Activated naive CD8-positive, alpha-beta T cell treated with anti-CD3 and anti-CD28 coated beads for 36 hours (primary cell): ENCODE measurements around the gene ABCA9. TPM values are rescaled to one million over a fixed set of nuclear protein-coding genes. Genes with fewer than 3 reads are reported as not detected.
"Not testable (repeated sequence)": the region's sequence is repeated elsewhere in the genome, so short reads cannot be mapped to it uniquely, and the experiment has no call there.

Experiments used
- DNase-seq: peaks from one replicate; pipeline ENCODE4 v3.0.0; 2021
- H3K27ac Mint-ChIP-seq: one replicate; pipeline ENCODE4 v1.8.0; 2022; ENCODE audit warnings: mild to moderate bottlenecking, moderate library complexity, mixed read lengths
- H3K27me3 Mint-ChIP-seq: one replicate; pipeline ENCODE4 v1.8.0; 2022; ENCODE audit warnings: mild to moderate bottlenecking, mixed read lengths
- H3K36me3 Mint-ChIP-seq: one replicate; pipeline ENCODE4 v1.8.0; 2021; ENCODE audit warnings: mild to moderate bottlenecking, mixed read lengths
- H3K4me1 Mint-ChIP-seq: one replicate; pipeline ENCODE4 v1.8.0; 2021; ENCODE audit warnings: mixed read lengths
- H3K4me3 Mint-ChIP-seq: one replicate; pipeline ENCODE4 v1.8.0; 2022; ENCODE audit warnings: mild to moderate bottlenecking, moderate library complexity, mixed read lengths
- H3K9me3 Mint-ChIP-seq: one replicate; pipeline ENCODE4 v1.8.0; 2022; ENCODE audit warnings: mixed read lengths
- total RNA-seq, 2 experiments: library from RNA; stranded (reverse); gene quantifications; one replicate each; pipeline ENCODE4 v1.2.3, GENCODE V29; 2021

The ABCA9 gene
- total RNA-seq, 2 experiments from 2014 or later, result not detected

DNA sequence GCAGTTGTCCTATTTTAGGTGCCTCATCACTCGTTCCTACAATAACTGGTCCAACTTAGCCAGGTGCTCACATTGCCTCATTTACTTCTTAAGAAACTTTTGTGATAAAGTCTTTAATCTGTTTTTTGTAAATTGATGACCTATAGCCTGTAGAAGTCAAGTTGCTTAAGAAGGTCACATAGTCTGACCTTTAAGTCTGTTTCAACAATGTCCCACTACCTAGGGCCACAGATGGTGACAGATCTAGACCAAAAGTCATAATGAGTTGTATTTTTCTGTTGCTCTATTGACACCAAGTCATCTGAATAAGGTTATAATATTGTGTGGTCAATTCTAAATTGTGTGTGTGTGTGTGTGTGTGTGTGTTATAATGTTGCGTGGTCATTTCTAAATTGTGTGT lies 45.1 kb downstream of the ABCA9 start:
- Mint-ChIP-seq H3K27ac (no peak overlapping the region), H3K27me3 (no peaks in the 10 kb centered on the region), H3K4me1 (no peaks in the 10 kb centered on the region), H3K4me3 (no peak overlapping the region), H3K9me3 (no peaks in the 10 kb centered on the region), H3K36me3 (no peaks in the 10 kb centered on the region)
- no peak for DNase-seq

DNA sequence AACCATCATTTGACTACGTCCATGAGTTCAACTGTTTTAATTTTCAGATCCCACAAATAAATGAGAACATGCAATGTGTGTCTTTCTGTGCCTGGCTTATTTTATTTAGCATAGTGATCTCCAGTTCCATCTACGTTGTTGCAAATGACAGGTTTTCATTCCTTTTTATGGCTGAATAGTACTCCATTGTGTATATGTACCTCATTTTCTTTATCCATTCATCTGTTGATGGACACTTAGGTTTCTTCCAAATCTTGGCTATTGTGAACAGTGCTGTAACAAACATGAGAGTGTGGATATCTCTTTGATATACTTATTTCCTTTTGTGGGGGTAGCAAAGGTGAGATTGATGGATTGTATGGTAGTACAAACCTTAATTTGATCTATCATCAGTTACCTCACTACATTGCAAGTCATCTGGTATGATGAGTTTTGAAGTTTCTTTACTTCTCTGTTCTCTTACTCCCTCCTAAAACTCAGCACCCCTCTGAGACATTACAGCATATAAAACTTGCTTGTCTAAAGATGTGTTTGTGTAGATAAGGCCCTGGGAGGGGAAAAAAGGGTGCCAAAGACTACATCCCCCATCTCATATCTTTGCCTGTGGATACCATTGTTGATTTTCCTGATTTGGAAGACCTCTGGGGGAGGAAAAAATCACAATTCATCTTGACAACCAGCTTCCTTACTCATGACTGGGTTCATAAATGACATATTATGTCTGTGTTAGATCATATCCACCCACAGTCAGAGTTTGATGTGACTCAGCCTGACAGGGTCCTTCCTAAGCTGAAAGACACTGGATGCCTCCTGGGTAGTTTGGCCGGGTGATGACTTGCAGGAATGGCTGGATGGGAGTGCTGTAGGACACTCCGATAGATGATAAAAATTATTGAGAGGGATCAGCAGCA lies 47.6 kb downstream of the ABCA9 start:
- DNase-seq, result no peak
- no peaks in the 10 kb centered on the region for H3K36me3 Mint-ChIP-seq
- no peak overlapping the region for H3K27ac Mint-ChIP-seq
- no peaks in the 10 kb centered on the region for H3K9me3 Mint-ChIP-seq
- no peak overlapping the region for H3K4me3 Mint-ChIP-seq
- no peaks in the 10 kb centered on the region for H3K27me3 Mint-ChIP-seq
- H3K4me1 Mint-ChIP-seq, result no peaks in the 10 kb centered on the region

DNA sequence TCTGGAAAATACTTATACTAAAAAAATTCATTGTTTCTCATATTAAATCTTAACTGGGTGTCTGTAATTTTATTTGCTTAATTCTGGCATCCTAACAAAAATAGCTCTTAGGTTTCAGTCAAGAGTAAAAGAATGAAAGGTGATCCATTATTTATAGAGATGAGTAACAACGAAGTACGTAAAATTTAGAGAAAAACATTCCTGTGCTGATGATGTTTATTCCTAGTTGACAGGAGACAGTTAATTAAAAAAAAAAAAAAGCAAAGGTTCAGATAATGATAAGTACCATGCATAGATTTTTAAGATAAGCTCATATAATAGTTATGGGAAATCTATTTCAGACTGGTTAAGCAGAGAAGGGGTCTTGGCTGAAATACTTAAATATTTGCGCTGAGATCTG lies 50.8 kb downstream of the ABCA9 start:
- no peak for DNase-seq
- no peaks in the 10 kb centered on the region for H3K9me3 Mint-ChIP-seq
- H3K27ac Mint-ChIP-seq, result no peak overlapping the region
- no peaks in the 10 kb centered on the region for H3K27me3 Mint-ChIP-seq
- no peaks in the 10 kb centered on the region for H3K36me3 Mint-ChIP-seq
- no peak overlapping the region for H3K4me3 Mint-ChIP-seq
- no peaks in the 10 kb centered on the region for H3K4me1 Mint-ChIP-seq

- H3K4me3 Mint-ChIP-seq, H3K9me3 Mint-ChIP-seq, DNase-seq, H3K4me1 Mint-ChIP-seq, H3K27me3 Mint-ChIP-seq, H3K27ac Mint-ChIP-seq, H3K36me3 Mint-ChIP-seq: not testable (repeated sequence)
Measured at GRCh38 chr17:69004759-69005158, 56.0 kb downstream of the ABCA9 start.

GRCh38 chr17:68999743-69000142 lies 61.0 kb downstream of the ABCA9 start:
- not testable (repeated sequence) for H3K4me1 Mint-ChIP-seq, H3K27ac Mint-ChIP-seq, H3K27me3 Mint-ChIP-seq, H3K9me3 Mint-ChIP-seq, H3K36me3 Mint-ChIP-seq, H3K4me3 Mint-ChIP-seq, DNase-seq

- Mint-ChIP-seq H3K27me3 (no peaks in the 10 kb centered on the region), H3K9me3 (no peaks in the 10 kb centered on the region), H3K36me3 (no peaks in the 10 kb centered on the region), H3K4me1 (no peaks in the 10 kb centered on the region), H3K27ac (no peak overlapping the region), H3K4me3 (no peak overlapping the region)
- no peak for DNase-seq
Measured at GRCh38 chr17:68993112-68993511, 67.6 kb downstream of the ABCA9 start.

DNA sequence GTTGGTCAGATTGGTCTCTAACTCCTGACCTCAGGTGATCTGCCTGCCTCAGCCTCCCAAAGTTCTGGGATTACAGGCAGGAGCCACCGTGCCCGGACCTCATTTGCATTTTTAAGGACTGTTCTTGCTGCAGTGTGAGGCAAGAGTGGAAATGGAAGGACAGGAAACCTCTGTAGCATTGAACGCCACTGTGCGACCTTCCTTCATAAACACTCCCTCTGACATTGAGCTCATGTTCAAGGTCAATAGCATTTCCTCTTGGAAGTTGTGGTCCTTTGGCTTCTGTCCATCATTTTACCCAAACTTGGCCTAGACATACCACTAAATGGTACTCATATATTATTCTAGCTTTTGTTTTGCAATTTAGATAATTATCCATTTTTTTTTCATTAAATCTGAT lies 72.8 kb downstream of the ABCA9 start:
- H3K4me3 Mint-ChIP-seq, result no peak overlapping the region
- H3K4me1 Mint-ChIP-seq, result no peaks in the 10 kb centered on the region
- no peak for DNase-seq
- no peaks in the 10 kb centered on the region for H3K27me3 Mint-ChIP-seq
- no peaks in the 10 kb centered on the region for H3K9me3 Mint-ChIP-seq
- no peaks in the 10 kb centered on the region for H3K36me3 Mint-ChIP-seq
- H3K27ac Mint-ChIP-seq, result no peak overlapping the region

DNA sequence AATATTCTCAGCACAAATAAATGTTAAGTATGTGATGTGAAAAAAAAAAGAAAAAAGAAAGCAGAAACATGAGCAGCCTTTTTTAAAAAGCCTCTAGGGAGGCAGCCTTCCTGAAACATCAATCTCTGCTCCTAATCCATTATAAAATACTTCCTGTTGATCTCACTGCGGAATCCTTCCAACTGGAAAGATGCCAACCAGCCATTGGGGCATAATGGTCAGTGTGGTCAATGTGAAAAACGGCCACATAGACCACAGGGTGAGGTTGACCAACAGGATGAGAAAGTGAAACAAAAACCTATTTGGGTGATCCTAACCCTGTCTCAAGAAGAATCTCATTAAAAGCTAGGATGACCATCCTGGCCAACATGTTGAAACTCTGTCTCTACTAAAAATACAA lies 79.4 kb downstream of the ABCA9 start:
- Mint-ChIP-seq H3K4me3 (no peak overlapping the region), H3K9me3 (no peaks in the 10 kb centered on the region), H3K27me3 (no peaks in the 10 kb centered on the region), H3K36me3 (no peaks in the 10 kb centered on the region), H3K27ac (no peak overlapping the region), H3K4me1 (no peaks in the 10 kb centered on the region)
- DNase-seq, result no peak

DNA sequence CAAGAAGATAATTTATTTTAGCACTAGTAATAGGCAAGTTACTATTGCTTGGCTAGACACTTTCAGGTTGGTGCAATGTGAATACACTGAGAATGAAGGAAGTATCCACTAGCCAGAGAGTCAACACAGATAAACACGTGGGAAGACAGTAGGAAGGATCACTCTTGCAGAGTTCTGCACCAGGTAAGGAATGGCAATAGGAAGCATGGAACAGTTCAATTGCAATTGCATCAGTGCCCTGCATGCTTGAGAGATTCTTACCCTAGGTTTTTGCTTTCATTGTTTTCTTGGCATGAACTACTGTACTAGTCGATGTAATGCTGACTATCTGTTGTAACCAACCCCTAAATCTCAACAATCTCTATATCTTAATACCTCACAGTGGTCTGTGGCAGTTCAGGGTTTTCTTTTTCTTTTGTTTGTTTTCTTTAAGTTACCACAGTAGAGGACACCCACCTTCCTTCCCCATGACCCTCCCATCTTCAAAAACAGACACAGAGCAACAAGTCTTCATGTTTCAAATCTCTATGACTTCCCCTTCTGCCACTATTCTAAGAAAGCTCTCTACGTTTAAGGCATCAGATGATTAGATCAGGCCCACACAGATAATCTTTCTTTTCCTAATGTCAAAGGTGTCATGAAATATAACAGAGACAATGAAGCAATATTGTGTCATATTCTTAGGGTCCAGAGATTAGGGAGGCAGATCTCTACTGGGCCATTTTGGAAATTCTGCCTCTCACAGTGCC lies 87.5 kb downstream of the ABCA9 start:
- Mint-ChIP-seq H3K36me3 (no peaks in the 10 kb centered on the region), H3K27me3 (peaks cover 3% of the 10 kb centered on the region), H3K9me3 (no peaks in the 10 kb centered on the region), H3K4me1 (no peaks in the 10 kb centered on the region), H3K4me3 (no peak overlapping the region), H3K27ac (no peak overlapping the region)
- no peak for DNase-seq

- Mint-ChIP-seq H3K4me1 (no peaks in the 10 kb centered on the region), H3K27me3 (peaks cover 3% of the 10 kb centered on the region), H3K27ac (no peak overlapping the region), H3K4me3 (no peak overlapping the region), H3K9me3 (no peaks in the 10 kb centered on the region), H3K36me3 (no peaks in the 10 kb centered on the region)
- DNase-seq, result no peak
Measured at GRCh38 chr17:68972119-68972704, 88.5 kb downstream of the ABCA9 start.

DNA sequence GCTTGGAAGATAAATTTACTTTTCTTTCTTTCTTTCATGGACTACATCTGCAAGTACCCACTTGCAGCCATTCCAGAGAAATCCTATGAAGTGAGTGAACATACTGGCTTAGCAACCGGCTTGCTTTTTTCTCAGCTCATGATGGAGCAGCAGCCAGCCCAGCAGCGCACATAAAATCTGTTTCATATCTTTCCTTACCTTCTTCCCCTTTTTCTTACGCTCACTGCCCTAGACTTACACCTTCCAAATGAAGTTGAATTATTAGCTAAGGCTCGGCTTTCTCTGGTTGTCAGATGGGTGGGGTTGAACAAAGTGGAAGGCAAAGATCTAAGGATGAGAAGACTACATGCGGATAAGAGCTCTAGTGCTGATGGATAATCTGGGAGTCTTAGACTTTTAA lies 91.6 kb downstream of the ABCA9 start:
- Mint-ChIP-seq H3K36me3 (no peaks in the 10 kb centered on the region), H3K27ac (no peak overlapping the region), H3K9me3 (no peaks in the 10 kb centered on the region), H3K27me3 (peaks cover 3% of the 10 kb centered on the region), H3K4me1 (no peaks in the 10 kb centered on the region), H3K4me3 (no peak overlapping the region)
- DNase-seq, result no peak

DNA sequence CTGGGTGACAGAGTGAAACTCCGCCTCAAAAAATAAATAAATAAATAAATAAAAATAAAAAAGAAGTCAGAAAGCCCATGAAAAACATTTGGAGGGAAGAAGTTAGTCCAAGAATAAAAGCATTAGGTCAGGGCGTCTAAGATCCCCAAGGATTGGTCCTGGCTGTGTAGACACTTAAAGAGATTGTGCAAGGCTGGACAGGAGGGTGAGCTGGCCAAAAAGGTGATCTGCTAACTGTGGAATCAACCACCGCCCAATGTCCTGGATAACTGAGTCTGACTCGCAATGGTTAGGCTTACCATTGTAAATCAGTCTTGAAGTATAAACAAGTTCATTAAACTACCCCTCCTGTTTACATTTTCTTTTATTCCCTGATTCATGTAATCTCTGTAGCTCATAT lies 96.8 kb downstream of the ABCA9 start:
- Mint-ChIP-seq H3K27ac (no peak overlapping the region), H3K4me1 (no peaks in the 10 kb centered on the region), H3K9me3 (peaks cover 2% of the 10 kb centered on the region), H3K36me3 (no peaks in the 10 kb centered on the region), H3K27me3 (no peaks in the 10 kb centered on the region), H3K4me3 (no peak overlapping the region)
- no peak for DNase-seq

DNA sequence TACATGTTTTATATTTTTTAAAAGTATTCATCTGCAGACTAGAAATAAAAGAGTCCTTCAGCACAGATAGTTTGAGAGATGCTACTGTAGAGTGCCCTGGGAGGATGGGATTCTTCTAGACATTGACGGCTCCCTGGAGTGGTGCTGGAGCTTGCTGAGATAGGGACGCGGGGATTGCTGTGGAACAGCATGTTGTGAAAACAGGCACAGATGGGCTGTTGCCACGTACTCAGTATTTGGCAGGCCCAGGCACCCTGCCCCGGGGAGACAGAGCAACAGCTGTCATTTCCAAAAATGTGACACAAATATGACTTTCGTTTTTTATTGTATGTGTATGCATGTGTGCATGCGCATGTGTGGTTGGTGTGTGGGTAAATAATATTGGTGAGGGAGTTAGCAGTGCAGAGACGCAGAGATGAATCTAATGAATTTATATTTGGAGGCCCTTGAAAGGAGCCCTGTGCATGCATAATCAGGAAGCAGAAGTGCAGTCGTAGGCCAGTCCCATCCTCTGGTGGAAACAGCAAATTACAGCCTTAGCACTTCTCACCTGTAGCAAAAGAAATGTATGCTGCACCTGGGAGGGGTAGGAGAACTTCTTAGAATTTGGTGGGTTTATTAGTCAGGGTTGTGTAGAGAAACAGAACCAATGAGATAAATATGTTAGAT lies 99.4 kb downstream of the ABCA9 start:
- Mint-ChIP-seq H3K9me3 (peaks cover 2% of the 10 kb centered on the region), H3K36me3 (no peaks in the 10 kb centered on the region), H3K27ac (no peak overlapping the region), H3K4me3 (no peak overlapping the region), H3K27me3 (no peaks in the 10 kb centered on the region), H3K4me1 (no peaks in the 10 kb centered on the region)
- no peak for DNase-seq

DNA sequence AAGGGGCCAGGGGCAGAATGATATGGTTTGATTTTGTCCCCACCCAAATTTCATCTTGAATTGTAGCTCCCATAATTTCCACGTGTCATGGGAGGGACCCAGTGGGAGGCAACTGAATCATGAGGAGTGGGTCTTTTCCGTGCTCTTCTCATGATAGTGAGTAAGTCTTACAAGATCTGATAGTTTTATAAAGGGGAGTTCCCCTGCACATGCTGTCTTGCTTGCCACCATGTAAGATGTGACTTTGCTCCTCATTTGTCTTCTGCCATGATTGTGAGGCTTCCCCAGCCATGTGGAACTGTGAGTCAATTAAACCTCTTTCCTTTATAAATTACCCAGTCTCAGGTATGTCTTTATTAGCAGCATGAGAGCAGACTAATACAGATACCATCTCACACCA lies 101.6 kb downstream of the ABCA9 start:
- H3K4me1 Mint-ChIP-seq, H3K27me3 Mint-ChIP-seq, DNase-seq, H3K9me3 Mint-ChIP-seq, H3K27ac Mint-ChIP-seq, H3K36me3 Mint-ChIP-seq, H3K4me3 Mint-ChIP-seq: not testable (repeated sequence)

DNA sequence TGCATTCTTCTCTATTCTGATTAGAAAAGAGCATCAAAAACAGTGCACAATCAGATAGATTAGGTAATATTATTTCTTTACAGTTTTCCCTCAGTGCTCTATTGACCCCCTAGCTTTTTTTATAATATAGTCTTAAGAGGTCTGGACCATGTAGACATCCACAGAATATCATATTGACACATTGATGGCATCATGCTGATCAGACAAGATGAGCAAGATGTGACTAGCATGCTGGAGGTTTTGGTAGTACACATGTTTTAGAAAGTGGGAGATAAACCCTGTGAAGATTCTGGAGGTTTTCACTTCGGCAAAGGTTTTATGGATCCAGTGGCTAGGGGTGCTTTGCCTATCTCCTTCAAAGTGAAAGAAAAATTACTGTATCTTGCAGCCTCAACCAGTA lies 102.8 kb downstream of the ABCA9 start:
- no peaks in the 10 kb centered on the region for H3K36me3 Mint-ChIP-seq
- H3K27me3 Mint-ChIP-seq, result no peaks in the 10 kb centered on the region
- H3K9me3 Mint-ChIP-seq, result peaks cover 2% of the 10 kb centered on the region
- H3K4me1 Mint-ChIP-seq, result no peaks in the 10 kb centered on the region
- DNase-seq, result no peak
- no peak overlapping the region for H3K4me3 Mint-ChIP-seq
- no peak overlapping the region for H3K27ac Mint-ChIP-seq
